HG03139 (cell line): ENCODE measurements around the gene RAPGEF4.
"Not testable (repeated sequence)": the region's sequence is repeated elsewhere in the genome, so short reads cannot be mapped to it uniquely, and the experiment has no call there.

Source experiments
- ATAC-seq: cut with Tn5 transposase; IDR thresholded peaks from one replicate; pipeline ENCODE4 v1.9.1; 2021; ENCODE audit not compliant: unreplicated experiment

RAPGEF4 gene

GRCh38 chr2:173090276-173090877 lies 354.7 kb downstream of the RAPGEF4 start:
- no peak for ATAC-seq

GRCh38 chr2:173090973-173091660 lies 355.5 kb downstream of the RAPGEF4 start:
- no peak for ATAC-seq

GRCh38 chr2:173091910-173092309 lies 356.3 kb downstream of the RAPGEF4 start:
- ATAC-seq: no peak

DNA sequence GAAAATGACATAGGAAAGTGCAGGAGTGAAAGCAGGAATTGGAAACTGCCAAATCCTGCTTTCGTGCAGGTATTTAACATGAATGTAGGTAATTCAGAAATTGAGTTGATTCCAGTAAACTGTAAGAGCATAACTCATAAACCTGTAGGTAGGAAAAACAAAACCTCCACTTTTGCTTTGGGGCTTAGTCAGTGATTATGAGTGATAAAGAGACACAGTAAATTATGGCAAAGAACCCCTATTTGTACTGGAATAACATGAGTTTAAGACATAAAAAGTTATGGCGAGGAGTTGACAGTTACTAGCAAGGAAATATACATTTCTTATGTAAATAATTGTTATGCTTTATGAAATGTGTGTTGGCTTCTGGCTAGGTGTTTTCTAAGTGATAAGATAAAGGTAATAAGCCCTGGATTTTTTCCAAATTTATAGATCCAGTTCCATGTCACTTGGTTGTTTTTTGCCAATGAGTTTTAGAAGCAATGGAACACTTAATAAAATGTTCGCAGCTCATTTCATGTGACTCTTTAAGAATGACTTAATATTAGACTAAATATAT lies 357.3 kb downstream of the RAPGEF4 start:
- ATAC-seq: no peak

- not testable (repeated sequence) for ATAC-seq
Observed at GRCh38 chr2:173093617-173094016, 358.0 kb downstream of the RAPGEF4 start.

DNA sequence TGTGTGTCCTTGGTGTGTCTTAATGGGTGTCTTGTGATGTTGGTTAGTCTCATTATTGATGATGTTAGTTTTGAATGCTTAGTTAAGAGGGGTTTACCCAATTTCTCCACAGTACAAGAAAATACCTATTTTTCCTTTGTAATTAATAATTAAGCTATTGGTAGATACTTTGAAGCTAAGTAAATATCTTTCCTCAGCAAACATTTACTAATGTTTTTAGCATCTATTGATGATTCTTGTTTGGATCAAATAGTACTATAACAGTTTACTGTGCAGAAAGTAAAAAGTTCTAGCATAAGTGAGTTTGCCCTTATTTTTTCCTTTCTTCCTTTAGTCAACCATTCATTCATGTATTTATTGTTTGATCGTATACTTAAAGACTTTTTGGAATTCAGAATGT lies 359.1 kb downstream of the RAPGEF4 start:
- no peak for ATAC-seq

DNA sequence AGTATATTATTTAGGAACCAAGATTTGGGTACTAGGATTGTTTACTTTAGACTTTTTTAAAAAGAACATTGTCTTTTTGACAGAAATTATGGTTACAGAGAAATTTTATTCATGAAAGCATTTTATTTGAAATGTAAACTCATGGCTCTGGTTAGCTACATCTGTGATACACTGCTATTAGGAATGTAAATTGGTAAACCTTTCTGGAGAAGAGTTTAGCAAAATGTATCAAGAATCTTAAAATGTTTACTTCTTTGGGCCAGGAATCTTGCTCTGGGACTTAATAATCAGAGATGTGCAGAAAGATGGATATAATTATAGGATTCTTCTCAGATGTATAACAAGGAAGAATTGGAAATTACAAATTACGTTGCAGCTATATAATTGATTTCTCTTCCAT lies 359.7 kb downstream of the RAPGEF4 start:
- no peak for ATAC-seq

DNA sequence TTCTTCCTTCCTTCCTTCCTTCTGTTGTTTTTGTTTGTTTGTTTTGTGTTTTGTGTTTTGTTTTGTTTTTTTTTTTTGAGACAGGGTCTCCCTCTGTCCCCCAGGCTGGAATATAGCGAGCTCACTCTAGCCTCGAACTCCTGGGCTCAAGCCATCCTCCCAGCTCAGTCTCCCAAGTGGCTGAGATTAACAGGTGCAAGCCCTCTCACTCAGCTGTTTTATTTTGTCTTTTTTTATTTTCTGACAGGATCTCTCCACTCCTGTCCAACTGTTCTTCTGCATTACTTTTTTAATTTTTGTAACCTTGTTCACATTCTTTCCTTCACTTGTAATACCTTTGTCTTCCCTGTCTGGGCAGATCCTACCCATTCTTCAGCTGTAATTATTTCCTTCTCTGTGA lies 363.6 kb downstream of the RAPGEF4 start:
- ATAC-seq: no peak

- ATAC-seq: no peak
Observed at GRCh38 chr2:173099804-173100203, 364.2 kb downstream of the RAPGEF4 start.

GRCh38 chr2:173101687-173102086 lies 366.0 kb downstream of the RAPGEF4 start:
- no peak for ATAC-seq
